Measurements from ENCODE around the gene SERPINB2. TPM values are rescaled to one million over a fixed set of nuclear protein-coding genes. Genes with fewer than 3 reads are reported as not detected.
"Not testable (repeated sequence)": the region's sequence is repeated elsewhere in the genome, so short reads cannot be mapped to it uniquely, and the experiment has no call there.

Gene SERPINB2
- total and polyA plus RNA-seq, 4 donors: 0.25 to 2.0 (median 0.62) TPM

DNA sequence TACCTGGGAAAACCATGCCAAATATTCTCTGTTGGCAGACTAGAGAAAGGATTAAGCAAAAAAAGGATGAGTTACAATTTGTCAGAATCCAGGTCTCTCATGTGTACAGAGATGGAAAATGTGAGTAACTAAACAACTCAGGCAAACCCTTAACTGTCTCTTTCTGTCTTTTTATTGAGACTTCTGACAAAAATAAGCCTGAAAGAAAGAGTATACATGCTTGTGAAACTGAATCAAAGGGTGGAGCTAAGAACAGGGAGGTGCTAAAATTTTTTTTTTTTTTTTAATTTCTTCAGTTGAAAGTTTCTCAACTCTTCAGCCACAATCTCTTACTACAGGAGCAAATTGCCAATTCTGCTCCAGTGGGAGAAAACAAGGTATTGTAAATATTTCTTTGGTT lies 20.2 kb downstream of the SERPINB2 start, which contains the start of gene SERPINB10:
Gene SERPINB10 (plus strand): TSS at position 295 of the 400 bp plus-strand sequence. CDS start 7,553 bp downstream, outside the sequence.
- ATAC-seq (ENCODE audit: low FRiP score) (no peak), DNase-seq (no peak)
- Histone ChIP-seq H3K4me3 (ENCODE audit: low read length in 2 of 2) (no peak within 1 kb of the TSS), H3K9me3 (ENCODE audit: control insufficient read depth, low read length) (peaks cover 2% of the 10 kb centered on the region), H3K27ac (ENCODE audit: low read depth in 1 of 2, low read length in 2 of 2) (no peak within 1 kb of the TSS), H3K36me3 (ENCODE audit: control insufficient read depth in 1 of 2, insufficient read depth in 2 of 2, low read length in 1 of 2) (no peaks in the 10 kb centered on the region), H3K4me1 (ENCODE audit: control insufficient read depth in 1 of 2, insufficient read depth in 2 of 2, low read length in 2 of 2) (no peaks in the 10 kb centered on the region), H3K27me3 (ENCODE audit: control insufficient read depth in 1 of 2, insufficient read depth in 2 of 2, low read length in 1 of 2) (peaks cover 0 to 4% of the 10 kb centered on the region in 2 donors)
- intact Hi-C loops (cut with DNase I): no loop called here

DNA sequence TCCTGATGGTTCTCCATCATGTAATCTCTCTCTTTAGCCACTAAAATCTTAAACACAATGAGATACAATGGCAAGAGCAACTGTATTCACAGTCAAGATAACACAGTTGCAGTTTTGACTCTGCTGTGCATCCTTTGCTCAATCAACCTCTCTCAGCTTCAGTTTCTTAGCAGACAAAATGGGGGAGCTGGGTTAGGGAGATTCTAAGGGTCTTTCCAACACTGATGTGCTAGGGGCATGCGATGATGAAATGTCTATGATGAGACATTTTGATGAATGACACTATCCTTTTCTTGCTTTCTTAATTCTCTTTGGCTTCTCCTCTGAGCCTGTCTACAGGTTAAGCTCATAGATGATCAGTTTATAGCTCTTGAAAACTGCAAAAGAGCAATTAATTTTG lies 21.4 kb downstream of the SERPINB2 start:
- Histone ChIP-seq H3K27ac (ENCODE audit: low read depth in 1 of 2, low read length in 2 of 2) (no peak overlapping the region), H3K9me3 (ENCODE audit: control insufficient read depth, low read length) (peaks cover 2% of the 10 kb centered on the region), H3K4me1 (ENCODE audit: control insufficient read depth in 1 of 2, insufficient read depth in 2 of 2, low read length in 2 of 2) (no peaks in the 10 kb centered on the region), H3K27me3 (ENCODE audit: control insufficient read depth in 1 of 2, insufficient read depth in 2 of 2, low read length in 1 of 2) (peaks cover 0 to 4% of the 10 kb centered on the region in 2 donors), H3K36me3 (ENCODE audit: control insufficient read depth in 1 of 2, insufficient read depth in 2 of 2, low read length in 1 of 2) (no peaks in the 10 kb centered on the region), H3K4me3 (ENCODE audit: low read length in 2 of 2) (no peak overlapping the region)
- DNase-seq: no peak
- intact Hi-C loops (cut with DNase I): no loop called here
- WGBS, 2 donors: 90 to 95% methylated on average over 1 of the region's 1 CpG
- no peak for ATAC-seq (ENCODE audit: low FRiP score)

- ATAC-seq (ENCODE audit: low FRiP score) (no peak), DNase-seq (no peak)
- Histone ChIP-seq H3K9me3 (ENCODE audit: control insufficient read depth, low read length) (peaks cover 2% of the 10 kb centered on the region), H3K4me1 (ENCODE audit: control insufficient read depth in 1 of 2, insufficient read depth in 2 of 2, low read length in 2 of 2) (no peaks in the 10 kb centered on the region), H3K36me3 (ENCODE audit: control insufficient read depth in 1 of 2, insufficient read depth in 2 of 2, low read length in 1 of 2) (no peaks in the 10 kb centered on the region), H3K4me3 (ENCODE audit: low read length in 2 of 2) (no peak overlapping the region), H3K27ac (ENCODE audit: low read depth in 1 of 2, low read length in 2 of 2) (no peak overlapping the region), H3K27me3 (ENCODE audit: control insufficient read depth in 1 of 2, insufficient read depth in 2 of 2, low read length in 1 of 2) (peaks cover 0 to 4% of the 10 kb centered on the region in 2 donors)
- WGBS, 2 donors: 63 to 64% methylated on average over 2 of the region's 2 CpGs
- intact Hi-C loops (cut with DNase I): no loop called here
These were observed 22.4 kb downstream of the SERPINB2 start for GRCh38 chr18:63909870-63910269.

GRCh38 chr18:63917817-63918216 lies 30.3 kb downstream of the SERPINB2 start:
- WGBS, 2 donors: 42 to 47% methylated on average over 5 of the region's 5 CpGs
- Histone ChIP-seq H3K9me3 (ENCODE audit: control insufficient read depth, low read length) (no peaks in the 10 kb centered on the region), H3K27me3 (ENCODE audit: control insufficient read depth in 1 of 2, insufficient read depth in 2 of 2, low read length in 1 of 2) (peaks cover 0 to 1% of the 10 kb centered on the region in 2 donors), H3K4me3 (ENCODE audit: low read length in 2 of 2) (no peak overlapping the region), H3K27ac (ENCODE audit: low read depth in 1 of 2, low read length in 2 of 2) (no peak overlapping the region), H3K36me3 (ENCODE audit: control insufficient read depth in 1 of 2, insufficient read depth in 2 of 2, low read length in 1 of 2) (no peaks in the 10 kb centered on the region), H3K4me1 (ENCODE audit: control insufficient read depth in 1 of 2, insufficient read depth in 2 of 2, low read length in 2 of 2) (no peaks in the 10 kb centered on the region)
- DNase-seq (no peak), ATAC-seq (ENCODE audit: low FRiP score) (no peak)
- intact Hi-C loops (cut with DNase I): no loop called here

DNA sequence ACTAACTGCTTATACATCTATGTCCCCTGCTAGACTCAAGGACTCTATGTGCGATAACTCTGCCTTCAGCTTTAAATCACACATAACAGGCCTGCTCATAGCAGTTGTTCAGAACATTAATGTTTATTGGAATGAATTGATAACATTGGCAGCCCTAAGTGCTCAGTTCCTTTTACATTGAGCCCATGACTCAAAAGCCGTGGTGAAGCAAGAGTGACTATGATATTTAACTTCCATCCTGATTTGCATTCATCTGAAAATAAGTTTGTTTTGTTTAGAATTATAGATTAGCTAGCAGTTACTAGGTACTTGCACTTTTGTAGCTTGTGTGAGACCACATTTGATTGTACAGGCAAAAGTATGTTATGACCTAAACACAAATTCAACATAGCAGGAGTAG lies 34.5 kb downstream of the SERPINB2 start:
- Histone ChIP-seq H3K9me3 (ENCODE audit: control insufficient read depth, low read length) (no peaks in the 10 kb centered on the region), H3K4me3 (ENCODE audit: low read length in 2 of 2) (no peak overlapping the region), H3K27ac (ENCODE audit: low read depth in 1 of 2, low read length in 2 of 2) (no peak overlapping the region), H3K36me3 (ENCODE audit: control insufficient read depth in 1 of 2, insufficient read depth in 2 of 2, low read length in 1 of 2) (no peaks in the 10 kb centered on the region), H3K27me3 (ENCODE audit: control insufficient read depth in 1 of 2, insufficient read depth in 2 of 2, low read length in 1 of 2) (peaks cover 0 to 1% of the 10 kb centered on the region in 2 donors), H3K4me1 (ENCODE audit: control insufficient read depth in 1 of 2, insufficient read depth in 2 of 2, low read length in 2 of 2) (no peaks in the 10 kb centered on the region)
- ATAC-seq (ENCODE audit: low FRiP score): no peak
- intact Hi-C loops (cut with DNase I): no loop called here
- 88 to 92% methylated on average over 2 of the region's 2 CpGs for WGBS, 2 donors
- DNase-seq: no peak

DNA sequence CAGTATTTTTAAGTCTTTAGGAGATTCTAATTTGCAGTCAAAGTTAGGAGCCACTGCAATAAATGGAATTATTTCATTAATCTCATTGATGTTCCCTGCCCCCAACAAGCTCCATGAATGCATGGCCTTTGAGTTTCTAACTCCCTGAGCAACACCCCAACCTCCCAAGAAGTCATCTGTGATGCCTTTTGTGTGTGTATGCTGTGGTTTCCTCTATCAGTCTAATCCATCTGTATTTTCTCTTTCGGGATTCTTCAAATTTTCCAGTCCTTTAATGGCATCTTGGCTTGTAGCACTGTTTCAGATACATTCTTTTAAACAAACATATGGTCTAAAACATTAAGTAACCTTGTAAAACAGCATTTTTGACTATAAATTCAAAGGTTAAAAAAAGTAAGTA lies 37.0 kb downstream of the SERPINB2 start:
- H3K4me1 ChIP-seq (ENCODE audit: control insufficient read depth in 1 of 2, insufficient read depth in 2 of 2, low read length in 2 of 2): no peaks in the 10 kb centered on the region
- H3K27me3 ChIP-seq (ENCODE audit: control insufficient read depth in 1 of 2, insufficient read depth in 2 of 2, low read length in 1 of 2): no peaks in the 10 kb centered on the region
- DNase-seq (no peak), ATAC-seq (ENCODE audit: low FRiP score) (no peak)
- intact Hi-C loops (cut with DNase I): no loop called here
- H3K9me3 ChIP-seq (ENCODE audit: control insufficient read depth, low read length): no peaks in the 10 kb centered on the region
- H3K27ac ChIP-seq (ENCODE audit: low read depth in 1 of 2, low read length in 2 of 2): no peak overlapping the region
- H3K36me3 ChIP-seq (ENCODE audit: control insufficient read depth in 1 of 2, insufficient read depth in 2 of 2, low read length in 1 of 2): no peaks in the 10 kb centered on the region
- WGBS, 2 donors: 16 to 26% methylated on average over 1 of the region's 1 CpG
- no peak overlapping the region for H3K4me3 ChIP-seq (ENCODE audit: low read length in 2 of 2)

DNA sequence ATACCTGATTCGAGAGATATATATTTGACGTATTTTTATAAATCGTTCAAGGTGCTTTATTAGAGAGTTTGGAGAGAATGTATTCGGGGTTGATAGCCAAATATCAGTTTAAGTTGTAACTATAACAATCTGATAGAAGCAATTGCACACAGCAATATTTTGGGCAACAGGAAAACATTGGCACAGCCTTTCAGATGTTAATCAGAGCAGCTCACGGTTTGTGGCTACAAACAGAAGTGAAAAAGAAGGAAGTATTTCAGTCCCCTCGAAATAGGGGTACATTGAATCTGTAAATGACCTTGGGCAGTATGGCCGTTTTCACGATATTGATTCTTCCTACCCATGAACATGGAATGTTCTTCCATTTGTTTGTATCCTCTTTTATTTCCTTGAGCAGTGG lies 40.8 kb downstream of the SERPINB2 start:
- 78 to 88% methylated on average over 8 of the region's 8 CpGs for WGBS, 2 donors
- H3K27me3 ChIP-seq (ENCODE audit: control insufficient read depth in 1 of 2, insufficient read depth in 2 of 2, low read length in 1 of 2): no peaks in the 10 kb centered on the region
- DNase-seq (no peak), ATAC-seq (ENCODE audit: low FRiP score) (no peak)
- no peak overlapping the region for H3K4me3 ChIP-seq (ENCODE audit: low read length in 2 of 2)
- H3K4me1 ChIP-seq (ENCODE audit: control insufficient read depth in 1 of 2, insufficient read depth in 2 of 2, low read length in 2 of 2): no peaks in the 10 kb centered on the region
- no peaks in the 10 kb centered on the region for H3K36me3 ChIP-seq (ENCODE audit: control insufficient read depth in 1 of 2, insufficient read depth in 2 of 2, low read length in 1 of 2)
- no peak overlapping the region for H3K27ac ChIP-seq (ENCODE audit: low read depth in 1 of 2, low read length in 2 of 2)
- no peaks in the 10 kb centered on the region for H3K9me3 ChIP-seq (ENCODE audit: control insufficient read depth, low read length)
- intact Hi-C loops (cut with DNase I): no loop called here

DNA sequence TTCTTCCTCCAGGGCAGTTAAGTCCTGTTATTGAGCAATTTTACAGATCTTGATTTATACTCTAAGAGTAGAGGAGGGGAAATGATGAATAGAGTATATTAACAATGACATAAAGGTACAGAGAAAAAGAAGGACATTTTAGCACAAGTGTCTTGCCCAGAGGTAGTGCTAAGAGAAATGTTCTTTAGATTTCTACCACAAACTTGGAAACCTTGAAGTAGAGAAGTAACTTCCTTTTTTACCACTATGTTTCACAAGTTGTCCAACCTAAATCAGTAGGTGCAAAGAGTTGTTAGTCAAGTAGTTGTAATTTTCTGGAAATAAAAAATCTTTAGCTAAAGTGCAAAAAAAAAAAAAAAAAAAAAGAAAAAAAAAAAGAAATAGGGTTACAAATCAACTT lies 41.9 kb downstream of the SERPINB2 start:
- H3K27ac ChIP-seq (ENCODE audit: low read depth in 1 of 2, low read length in 2 of 2); H3K4me3 ChIP-seq (ENCODE audit: low read length in 2 of 2); intact Hi-C loops (cut with DNase I); ATAC-seq (ENCODE audit: low FRiP score); H3K4me1 ChIP-seq (ENCODE audit: control insufficient read depth in 1 of 2, insufficient read depth in 2 of 2, low read length in 2 of 2); H3K36me3 ChIP-seq (ENCODE audit: control insufficient read depth in 1 of 2, insufficient read depth in 2 of 2, low read length in 1 of 2); H3K27me3 ChIP-seq (ENCODE audit: control insufficient read depth in 1 of 2, insufficient read depth in 2 of 2, low read length in 1 of 2); H3K9me3 ChIP-seq (ENCODE audit: control insufficient read depth, low read length); DNase-seq: not testable (repeated sequence)

DNA sequence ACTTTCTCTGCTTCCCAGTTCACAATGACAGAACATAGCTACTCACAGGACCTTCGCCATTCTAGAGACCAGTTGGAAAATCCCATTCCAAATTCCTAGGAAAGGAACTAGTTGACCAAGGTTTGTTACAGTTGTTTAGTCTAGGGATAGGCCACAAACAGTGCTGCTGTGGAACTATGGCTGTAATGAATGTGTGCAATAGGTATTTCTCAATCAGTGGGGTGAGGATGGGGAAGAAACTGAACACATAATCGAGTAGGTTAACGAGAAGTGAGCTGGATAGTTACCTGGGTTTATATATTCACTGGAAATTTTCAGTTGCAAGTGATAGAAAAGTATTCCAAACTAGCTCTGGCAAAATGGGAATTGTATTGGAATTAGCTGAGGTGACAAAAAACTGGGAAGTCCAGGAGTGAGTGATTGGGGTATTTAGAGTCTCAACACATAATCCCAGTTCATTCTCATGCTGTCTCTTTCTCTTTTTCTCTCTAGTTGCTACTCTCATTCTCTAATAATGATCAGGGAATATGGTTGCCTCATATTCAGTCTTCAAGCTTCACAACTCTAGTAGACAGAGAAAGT lies 43.4 kb downstream of the SERPINB2 start:
- WGBS, 2 donors: 92 to 95% methylated on average over 3 of the region's 3 CpGs
- DNase-seq: no peak
- Histone ChIP-seq H3K27me3 (ENCODE audit: control insufficient read depth in 1 of 2, insufficient read depth in 2 of 2, low read length in 1 of 2) (no peaks in the 10 kb centered on the region), H3K9me3 (ENCODE audit: control insufficient read depth, low read length) (no peaks in the 10 kb centered on the region), H3K27ac (ENCODE audit: low read depth in 1 of 2, low read length in 2 of 2) (no peak overlapping the region), H3K4me1 (ENCODE audit: control insufficient read depth in 1 of 2, insufficient read depth in 2 of 2, low read length in 2 of 2) (no peaks in the 10 kb centered on the region), H3K4me3 (ENCODE audit: low read length in 2 of 2) (no peak overlapping the region), H3K36me3 (ENCODE audit: control insufficient read depth in 1 of 2, insufficient read depth in 2 of 2, low read length in 1 of 2) (no peaks in the 10 kb centered on the region)
- ATAC-seq (ENCODE audit: low FRiP score): no peak
- intact Hi-C loops (cut with DNase I): loop anchor here in 1 of 2 donors (10.0 kb wide), 1 partner anchor 86 kb away; no protein-coding TSS in a partner anchor

All from aorta (tissue), 5 donors.